T-helper 2 cell (primary cell): ENCODE results near the gene TP53BP2.
"Not testable (repeated sequence)": the region's sequence is repeated elsewhere in the genome, so short reads cannot be mapped to it uniquely, and the experiment has no call there.

Experiments
- DNase-seq, 5 experiments: peaks; one replicate each; pipeline versions ENCODE4 v3.0.0 to v3.0.0-alpha.2; 2012 to 2022
- total RNA-seq, 2 donors: gene quantifications; one replicate each; lab custom pipeline; 2026; lab: John Stamatoyannopoulos, UW

Gene TP53BP2
- 146 to 354 reads per million in 2 donors for total RNA-seq

GRCh38 chr1:223845810-223846682, at the start of gene TP53BP2:
Gene TP53BP2 (minus strand): TSS chr1:223845947. CDS start chr1:223845680, 267 bp downstream.
- peak; percentile 73 to 90 (median 85) for DNase-seq

DNA sequence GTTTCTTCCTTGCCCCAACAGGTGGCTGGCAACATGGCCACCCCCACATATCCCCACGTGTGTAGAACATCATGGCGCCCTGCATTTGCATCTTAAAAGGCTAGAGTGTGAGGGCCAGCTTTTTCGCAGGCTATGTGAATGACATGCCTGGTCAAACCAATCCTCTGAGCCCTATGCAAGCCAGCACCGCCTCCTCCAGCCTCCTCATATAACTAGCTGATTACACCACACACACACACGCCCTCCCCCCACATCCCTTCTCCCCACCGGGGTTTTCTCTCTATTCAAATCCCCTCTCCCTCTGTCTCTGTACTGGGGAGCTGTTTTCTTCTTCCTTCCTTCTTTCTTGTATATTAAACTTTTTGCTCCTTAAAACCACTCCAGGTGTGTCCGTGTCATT, 44.7 kb upstream of the TP53BP2 start:
- DNase-seq: not testable (repeated sequence)

- not testable (repeated sequence) for DNase-seq
Observed at GRCh38 chr1:223889319-223889718, 43.6 kb upstream of the TP53BP2 start.

GRCh38 chr1:223887747-223888418, 42.1 kb upstream of the TP53BP2 start:
- DNase-seq: no peak

- DNase-seq: no peak
Observed at GRCh38 chr1:223886516-223886921, 40.8 kb upstream of the TP53BP2 start.

- no peak for DNase-seq
Observed at GRCh38 chr1:223885614-223886013, 39.9 kb upstream of the TP53BP2 start.

DNA sequence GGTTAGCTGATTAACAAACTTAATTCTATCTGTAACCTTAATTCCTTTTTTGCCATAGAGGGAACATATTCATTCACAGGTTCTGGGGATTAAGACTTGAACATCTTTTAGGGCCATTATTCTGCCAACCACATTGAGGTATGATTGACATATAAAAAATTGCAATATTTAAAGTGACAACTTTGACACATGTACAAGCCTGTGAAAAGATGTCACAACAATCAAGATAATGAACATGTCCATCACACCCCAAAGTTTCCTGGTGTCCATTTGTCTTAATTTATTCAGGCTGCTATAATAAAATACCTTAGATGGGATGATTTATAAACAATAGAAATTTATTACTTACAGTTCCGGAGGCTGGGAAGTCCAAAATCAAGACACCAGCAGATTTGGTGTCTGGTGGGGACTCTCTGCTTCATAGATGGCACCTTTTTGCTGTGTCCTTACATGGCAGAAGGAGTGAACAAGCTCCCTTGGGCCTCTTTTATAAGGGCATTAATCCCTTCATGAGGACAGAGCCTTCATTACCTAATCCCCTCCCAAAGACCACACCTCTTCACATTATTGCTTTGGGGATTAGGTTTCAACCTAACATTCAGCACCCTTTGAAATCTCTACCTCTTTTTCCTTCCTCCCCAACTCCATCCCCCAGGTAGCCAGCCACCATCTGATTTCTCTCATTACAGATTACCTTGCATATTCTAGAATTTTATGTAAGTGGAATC, 33.0 kb upstream of the TP53BP2 start:
- DNase-seq: no peak

DNA sequence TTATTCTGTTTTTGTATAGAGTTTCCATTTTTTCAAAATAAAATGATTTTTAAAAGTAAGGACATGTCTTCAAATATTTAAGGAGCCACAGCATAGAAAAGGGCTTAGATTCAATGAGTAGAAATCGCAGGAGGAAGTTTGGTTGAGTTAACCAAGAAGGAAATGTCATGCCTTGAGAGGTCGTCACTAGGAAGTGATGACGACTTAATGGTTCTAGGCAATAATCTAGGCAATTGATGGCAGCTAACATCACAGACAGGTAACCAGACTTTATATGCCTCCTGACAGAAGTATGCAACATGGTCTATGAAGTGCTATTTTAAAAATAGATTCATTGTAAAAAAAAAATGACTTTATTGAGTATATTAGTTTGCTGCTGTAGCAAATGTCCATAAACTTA, 32.1 kb upstream of the TP53BP2 start:
- DNase-seq: no peak

- no peak for DNase-seq
Observed at GRCh38 chr1:223876590-223876989, 30.8 kb upstream of the TP53BP2 start.

DNA sequence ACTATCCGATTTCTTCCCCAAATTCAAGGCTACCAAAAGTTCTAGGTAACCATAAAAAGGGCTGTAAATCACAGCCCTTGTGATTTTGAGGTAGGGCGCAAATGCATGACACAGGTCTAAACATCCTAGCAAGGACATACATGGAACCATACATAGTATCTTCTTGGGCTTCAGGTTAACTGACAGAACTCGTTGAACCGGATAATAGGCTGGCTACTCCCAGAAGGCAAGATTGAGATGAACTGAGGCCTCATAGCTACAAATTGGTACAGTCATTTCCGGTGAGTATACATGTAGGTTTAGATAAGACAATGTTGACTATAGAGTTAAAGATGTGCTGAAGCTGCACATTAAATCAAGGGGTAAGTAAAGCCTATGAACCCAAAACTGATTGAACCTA, 27.3 kb upstream of the TP53BP2 start:
- DNase-seq: no peak

GRCh38 chr1:223872308-223872901, 26.7 kb upstream of the TP53BP2 start:
- no peak for DNase-seq

- no peak for DNase-seq
Observed at GRCh38 chr1:223870617-223871574, 25.1 kb upstream of the TP53BP2 start.

- not testable (repeated sequence) for DNase-seq
Observed at GRCh38 chr1:223864599-223865368, 19.0 kb upstream of the TP53BP2 start.

GRCh38 chr1:223864084-223864483, 18.3 kb upstream of the TP53BP2 start:
- no peak for DNase-seq

- DNase-seq: no peak
Observed at GRCh38 chr1:223861904-223862303, 16.2 kb upstream of the TP53BP2 start.

- DNase-seq: peak in 1 of 5 experiments; percentile 70
Observed at GRCh38 chr1:223860051-223860622, 14.4 kb upstream of the TP53BP2 start.

GRCh38 chr1:223859058-223859457, 13.3 kb upstream of the TP53BP2 start:
- no peak for DNase-seq

DNA sequence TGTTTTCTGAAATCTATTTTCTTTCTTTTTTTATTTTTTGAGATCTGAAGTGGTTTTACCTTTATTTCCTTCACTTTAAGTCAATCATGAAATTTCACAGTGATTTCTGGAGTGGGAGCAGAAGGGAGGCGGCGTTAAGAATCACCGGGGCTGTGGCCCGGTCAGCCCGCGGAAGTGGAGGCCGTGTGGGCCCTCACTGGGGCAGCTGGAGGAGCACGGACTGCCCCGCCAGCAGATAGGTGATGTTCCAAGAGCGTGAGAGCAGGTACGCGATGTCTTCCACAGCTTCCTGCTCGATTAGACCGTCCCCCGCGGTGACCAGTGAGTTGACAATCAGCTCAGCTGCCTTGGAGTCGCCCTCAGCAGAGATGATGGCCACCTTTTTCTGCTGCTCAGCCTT, 10.6 kb upstream of the TP53BP2 start:
- DNase-seq: no peak

- no peak for DNase-seq
Observed at GRCh38 chr1:223853748-223854147, 8.0 kb upstream of the TP53BP2 start.

GRCh38 chr1:223853275-223853674, 7.5 kb upstream of the TP53BP2 start:
- no peak for DNase-seq
